Measurements from ENCODE around the gene MAN2B2.

Gene MAN2B2

GRCh38 chr4:6560416-6561172 lies 14.4 kb upstream of the MAN2B2 start:
- no peak for TF ChIP-seq CTCF (IDR thresholded peaks at IDR 0.05; ENCODE audit: low read depth, low read length, missing control alignments)
- no peak for DNase-seq (ENCODE audit: low read depth)
- H3K4me3 ChIP-seq (ENCODE audit: low read depth, low read length), result no peak overlapping the region

GRCh38 chr4:6561173-6561516 lies 13.8 kb upstream of the MAN2B2 start:
- H3K4me3 ChIP-seq (ENCODE audit: low read depth, low read length), result no peak overlapping the region
- no peak for TF ChIP-seq CTCF (IDR thresholded peaks at IDR 0.05; ENCODE audit: low read depth, low read length, missing control alignments)
- no peak for DNase-seq (ENCODE audit: low read depth)

DNA sequence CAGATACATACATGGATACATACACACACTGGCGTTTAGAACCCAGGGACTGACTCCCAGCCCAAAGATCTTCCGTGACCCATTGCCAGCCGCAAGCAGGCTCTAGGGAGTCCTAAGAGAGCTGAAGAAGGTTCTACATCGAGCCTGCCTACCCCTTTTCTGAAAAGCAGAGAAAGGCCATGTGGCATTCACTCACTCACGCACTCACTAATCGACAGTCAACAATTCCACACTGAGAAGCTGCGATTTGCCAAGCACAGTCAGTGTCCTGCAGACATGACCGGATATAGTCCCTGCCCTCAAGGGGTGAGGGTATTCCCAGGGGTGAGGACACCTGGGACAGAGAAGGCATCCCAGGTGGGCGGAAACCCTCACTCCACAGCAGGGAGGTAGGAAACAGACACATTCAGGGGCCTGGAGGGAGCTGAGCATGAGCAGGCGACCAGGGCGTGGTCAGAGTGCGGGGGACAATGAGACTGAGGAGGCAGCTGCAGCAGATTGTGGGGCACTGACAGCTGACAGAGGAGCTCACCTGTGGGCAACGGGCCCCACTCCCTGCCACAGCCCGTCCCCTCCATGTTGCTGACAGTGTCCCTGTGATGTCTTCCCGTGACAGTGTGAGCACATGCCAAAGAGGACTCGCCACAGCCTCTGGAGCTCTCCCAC lies 13.2 kb upstream of the MAN2B2 start:
- TF ChIP-seq CTCF (IDR thresholded peaks at IDR 0.05; ENCODE audit: low read depth, low read length, missing control alignments), result no peak
- no peak for DNase-seq (ENCODE audit: low read depth)
- H3K4me3 ChIP-seq (ENCODE audit: low read depth, low read length), result no peak overlapping the region

DNA sequence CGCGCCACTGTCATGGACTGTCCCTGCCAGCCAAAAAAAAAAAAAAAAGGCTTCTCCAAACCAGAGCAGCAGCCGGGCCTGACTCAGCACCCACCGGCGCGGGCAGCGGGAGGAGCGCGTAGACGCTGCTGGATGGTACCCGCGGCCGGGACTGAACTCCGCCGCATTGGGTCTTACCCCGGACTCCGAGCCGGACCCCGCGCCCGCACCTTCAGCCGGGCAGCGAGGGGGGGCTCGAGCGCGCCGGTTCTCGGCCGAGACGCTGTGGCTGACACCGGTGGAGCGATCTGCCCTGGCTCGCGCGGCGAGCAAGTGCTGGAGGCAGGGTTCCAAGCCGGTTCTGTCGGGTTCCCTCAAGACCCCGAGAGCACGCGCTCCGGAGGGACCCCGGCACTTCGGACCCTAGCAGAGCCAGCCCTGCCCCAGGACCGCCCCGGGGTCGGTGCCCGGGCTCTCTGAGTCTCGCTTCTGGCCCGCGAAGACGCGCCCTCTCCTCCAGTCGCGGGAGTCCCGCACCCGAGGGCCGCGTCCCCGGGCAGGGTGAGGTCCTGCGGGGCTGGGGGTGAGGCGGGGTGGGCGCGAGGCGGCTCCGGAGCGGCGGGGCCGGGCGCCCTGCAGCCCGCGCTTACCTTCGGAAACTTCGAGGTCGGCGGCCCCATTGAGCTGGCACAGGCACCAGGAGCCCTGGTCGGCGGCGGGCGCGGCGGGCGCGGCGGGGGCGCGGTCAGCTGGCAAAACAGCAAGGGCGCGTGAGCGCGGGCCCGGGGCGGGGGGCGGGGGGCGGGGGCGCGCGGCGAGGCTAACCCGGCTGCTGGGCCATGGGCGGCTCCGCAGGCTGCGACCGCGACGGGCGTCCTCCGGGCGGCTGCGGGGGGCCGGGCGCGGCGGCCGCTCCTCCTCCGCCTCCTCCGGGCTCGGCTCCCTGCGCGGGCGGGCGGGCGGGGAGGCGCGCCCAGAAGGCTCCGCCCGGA lies 11.8 kb upstream of the MAN2B2 start:
- DNase-seq (ENCODE audit: low read depth), result no peak

GRCh38 chr4:6563935-6564645 lies 10.9 kb upstream of the MAN2B2 start:
- no peak for DNase-seq (ENCODE audit: low read depth)
- TF ChIP-seq CTCF (IDR thresholded peaks at IDR 0.05; ENCODE audit: low read depth, low read length, missing control alignments), result no peak
- H3K4me3 ChIP-seq (ENCODE audit: low read depth, low read length), result no peak overlapping the region

More for the DNA sequence above, 11.8 kb upstream of the MAN2B2 start:
- no peak overlapping the region for H3K4me3 ChIP-seq (ENCODE audit: low read depth, low read length)
- no peak for TF ChIP-seq CTCF (IDR thresholded peaks at IDR 0.05; ENCODE audit: low read depth, low read length, missing control alignments)

GRCh38 chr4:6565691-6566390 lies 9.1 kb upstream of the MAN2B2 start:
- no peak for TF ChIP-seq CTCF (IDR thresholded peaks at IDR 0.05; ENCODE audit: low read depth, low read length, missing control alignments)
- H3K4me3 ChIP-seq (ENCODE audit: low read depth, low read length), result no peak overlapping the region
- DNase-seq (ENCODE audit: low read depth), result no peak

Measured in GM12864 (cell line).